Activated T-cell treated with anti-CD3 and anti-CD28 coated beads, Interleukin-2, amount 50 U/mL, for 72 hours (primary cell): ENCODE data around the gene SMPD4. TPM values are rescaled to one million over a fixed set of nuclear protein-coding genes. Genes with fewer than 3 reads are reported as not detected.
"Not testable (repeated sequence)": the region's sequence is repeated elsewhere in the genome, so short reads cannot be mapped to it uniquely, and the experiment has no call there.

ENCODE experiments used
- ATAC-seq, 2 donors: fragments of 150-1000 bp; cut with Tn5 transposase; replicated peaks in 1 of 2; 2 replicates each; pipeline ENCODE4 v1.10.0; 2021; ENCODE audit warnings: moderate library complexity in 2 of 2, mild to moderate bottlenecking in 1 of 2
- DNase-seq, 2 donors: peaks; one replicate each; pipeline ENCODE4 v3.0.0; 2021 to 2022; ENCODE audit warnings: mixed read lengths in 1 of 2
- H3K27ac Mint-ChIP-seq: one replicate; pipeline ENCODE4 v1.8.0; 2022; ENCODE audit warnings: mild to moderate bottlenecking, moderate library complexity, mixed read lengths
- H3K27me3 Mint-ChIP-seq: one replicate; pipeline ENCODE4 v1.8.0; 2022; ENCODE audit warnings: low read depth, mixed read lengths
- H3K36me3 Mint-ChIP-seq, 2 donors: one replicate each; pipeline ENCODE4 v1.8.0; 2022; ENCODE audit warnings: mixed read lengths in 2 of 2, mild to moderate bottlenecking in 1 of 2; ENCODE audit not compliant: insufficient read depth in 2 of 2
- H3K4me1 Mint-ChIP-seq: one replicate; pipeline ENCODE4 v1.8.0; 2022; ENCODE audit warnings: low read depth, mixed read lengths
- H3K4me3 Mint-ChIP-seq, 2 donors: one replicate each; pipeline ENCODE4 v1.8.0; 2022; ENCODE audit warnings: mild to moderate bottlenecking in 2 of 2, mixed read lengths in 2 of 2, moderate library complexity in 2 of 2
- H3K9me3 Mint-ChIP-seq, 2 donors: one replicate each; pipeline ENCODE4 v1.8.0; 2022; ENCODE audit warnings: mixed read lengths in 2 of 2
- total RNA-seq, 2 donors: library from RNA; stranded (reverse); gene quantifications; one replicate each; pipeline ENCODE4 v1.2.3, GENCODE V29; 2022

Gene SMPD4
- total RNA-seq, 2 donors from 2014 or later, result 68.1 to 78.8 TPM

- Mint-ChIP-seq H3K36me3 (peaks cover 4 to 7% of the 10 kb centered on the region in 2 donors), H3K27ac (no peak overlapping the region)
- DNase-seq, result no peak
Observed at GRCh38 chr2:130160131-130160530, 21.3 kb downstream of the SMPD4 start.

GRCh38 chr2:130159376-130159775, 22.0 kb downstream of the SMPD4 start:
- DNase-seq, H3K27ac Mint-ChIP-seq, H3K4me3 Mint-ChIP-seq, H3K27me3 Mint-ChIP-seq, H3K9me3 Mint-ChIP-seq, ATAC-seq, H3K36me3 Mint-ChIP-seq, H3K4me1 Mint-ChIP-seq: not testable (repeated sequence)

More at GRCh38 chr2:130160131-130160530, 21.3 kb downstream of the SMPD4 start:
- H3K27me3 Mint-ChIP-seq, result no peaks in the 10 kb centered on the region
- H3K4me3 Mint-ChIP-seq, result no peak overlapping the region
- no peaks in the 10 kb centered on the region for H3K4me1 Mint-ChIP-seq
- H3K9me3 Mint-ChIP-seq, result no peaks in the 10 kb centered on the region
- no peak for ATAC-seq

DNA sequence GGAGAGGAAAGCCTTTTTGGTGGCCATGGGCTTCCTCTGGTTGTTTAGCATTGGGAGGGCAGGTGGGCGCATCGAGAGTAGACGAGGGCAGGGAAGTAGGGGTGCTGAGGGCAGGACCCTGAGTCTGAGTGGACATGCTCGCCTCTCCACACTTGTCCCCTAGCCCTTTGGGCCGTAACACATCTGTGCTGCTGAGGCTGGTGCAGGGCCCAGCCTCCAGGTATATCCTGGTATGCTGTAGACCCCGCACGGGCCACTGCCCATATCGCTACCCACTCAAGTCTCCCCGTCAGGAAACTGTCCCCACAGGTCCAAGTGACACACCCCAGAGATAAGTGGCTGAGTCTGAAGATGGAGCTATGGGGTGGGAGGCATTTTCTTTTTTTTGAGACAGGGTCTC, 22.8 kb downstream of the SMPD4 start:
- Mint-ChIP-seq H3K4me3 (no peak overlapping the region), H3K36me3 (peaks cover 2 to 3% of the 10 kb centered on the region in 2 donors), H3K4me1 (no peaks in the 10 kb centered on the region), H3K27ac (no peak overlapping the region), H3K9me3 (no peaks in the 10 kb centered on the region), H3K27me3 (no peaks in the 10 kb centered on the region)
- no peak for DNase-seq
- no peak for ATAC-seq

- not testable (repeated sequence) for H3K36me3 Mint-ChIP-seq, H3K4me1 Mint-ChIP-seq, H3K27me3 Mint-ChIP-seq, H3K4me3 Mint-ChIP-seq, H3K9me3 Mint-ChIP-seq
- ATAC-seq (peak in 1 of 2 donors; percentile 61), DNase-seq (peak in 1 of 2 donors; percentile 14)
- H3K27ac Mint-ChIP-seq, result peak overlapping the region; percentile 42
Observed at GRCh38 chr2:130157825-130158514, 23.4 kb downstream of the SMPD4 start.

DNA sequence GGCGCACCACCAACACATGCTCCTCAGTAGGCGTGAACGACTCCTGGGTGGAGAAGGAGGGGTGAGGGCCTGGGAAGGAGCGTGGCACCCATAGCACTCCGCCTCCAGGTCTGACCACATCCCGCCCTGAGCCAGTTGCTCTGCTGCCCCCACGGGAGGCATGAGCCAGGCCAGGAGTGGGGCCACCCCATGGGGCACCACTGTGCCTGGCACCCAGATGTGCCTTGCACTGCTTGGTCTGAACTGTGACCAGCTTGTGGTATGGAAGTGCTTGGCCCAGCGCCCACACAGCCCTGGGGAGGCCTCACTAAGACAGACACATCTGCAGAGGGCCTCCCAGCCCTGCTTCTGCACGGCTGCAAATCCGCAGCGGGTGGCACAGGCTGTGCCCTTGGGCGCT, 24.0 kb downstream of the SMPD4 start:
- DNase-seq, H3K36me3 Mint-ChIP-seq, H3K27ac Mint-ChIP-seq, H3K4me3 Mint-ChIP-seq, H3K27me3 Mint-ChIP-seq, ATAC-seq, H3K9me3 Mint-ChIP-seq, H3K4me1 Mint-ChIP-seq: not testable (repeated sequence)

DNA sequence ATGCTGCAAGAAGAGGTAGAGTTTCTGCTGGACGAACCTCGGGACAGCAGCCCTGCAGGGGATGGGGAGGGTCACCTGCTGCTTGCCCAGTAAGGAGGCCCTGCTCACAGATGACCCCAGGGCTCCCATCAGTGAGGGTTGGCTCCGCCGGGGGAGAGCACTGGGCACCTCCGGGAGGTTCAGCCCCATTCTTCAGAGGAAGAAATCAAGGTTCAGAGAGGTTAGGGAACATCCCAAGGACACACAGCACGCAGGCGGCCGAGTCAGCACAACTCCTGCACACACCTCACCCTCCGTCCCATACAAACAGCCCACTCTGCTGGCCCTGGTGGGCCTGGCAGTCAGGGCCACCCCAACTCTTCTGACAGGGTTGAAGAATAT, 24.8 kb downstream of the SMPD4 start:
- H3K36me3 Mint-ChIP-seq, result peaks cover 0 to 1% of the 10 kb centered on the region in 2 donors
- no peak for ATAC-seq
- no peak overlapping the region for H3K27ac Mint-ChIP-seq

DNA sequence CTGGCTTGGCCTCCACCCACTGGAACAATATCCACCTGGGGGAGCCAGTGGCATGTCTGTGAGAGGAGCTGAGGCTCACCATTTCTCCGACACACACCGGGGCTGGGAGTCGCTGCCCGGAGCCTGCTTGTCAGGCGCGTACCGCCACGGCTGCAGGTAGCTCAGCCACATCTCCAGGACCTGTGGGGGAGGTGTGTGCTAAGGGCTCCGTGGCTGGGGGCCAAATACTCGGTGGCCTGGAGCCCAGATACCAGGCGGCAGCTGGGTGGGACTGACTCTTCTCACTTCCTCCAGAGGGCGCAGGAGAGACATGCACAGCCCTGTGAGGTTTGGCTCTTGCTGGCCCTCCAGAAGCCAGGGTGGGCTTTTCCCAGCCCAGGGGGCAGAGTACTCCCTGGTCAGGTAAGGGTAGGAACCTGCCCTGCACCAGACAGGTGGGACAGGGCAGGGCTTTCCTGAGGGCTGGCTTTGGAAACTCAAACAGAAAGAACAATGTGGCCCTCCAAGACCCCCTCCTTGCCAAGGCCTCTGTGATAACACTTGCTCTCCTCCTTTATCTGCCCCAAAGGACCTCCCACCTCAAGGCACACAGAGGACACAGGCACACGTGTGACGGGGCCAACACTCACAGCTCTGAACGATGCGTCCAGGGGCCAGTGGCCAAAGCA, 25.3 kb downstream of the SMPD4 start:
- DNase-seq, result peak; percentile 15 to 17
- H3K27ac Mint-ChIP-seq, H3K36me3 Mint-ChIP-seq, H3K9me3 Mint-ChIP-seq, H3K4me3 Mint-ChIP-seq, H3K27me3 Mint-ChIP-seq, H3K4me1 Mint-ChIP-seq: not testable (repeated sequence)
- peak in 1 of 2 donors; percentile 23 for ATAC-seq

More for the DNA sequence above, 24.8 kb downstream of the SMPD4 start:
- no peak for DNase-seq
- H3K27me3 Mint-ChIP-seq, result no peaks in the 10 kb centered on the region
- no peak overlapping the region for H3K4me3 Mint-ChIP-seq
- no peaks in the 10 kb centered on the region for H3K9me3 Mint-ChIP-seq
- no peaks in the 10 kb centered on the region for H3K4me1 Mint-ChIP-seq

GRCh38 chr2:130154773-130155765, 26.3 kb downstream of the SMPD4 start:
- no peak for DNase-seq
- H3K27me3 Mint-ChIP-seq, result no peaks in the 10 kb centered on the region
- no peaks in the 10 kb centered on the region for H3K9me3 Mint-ChIP-seq
- peaks cover 0 to 1% of the 10 kb centered on the region in 2 donors for H3K36me3 Mint-ChIP-seq
- H3K4me1 Mint-ChIP-seq, result no peaks in the 10 kb centered on the region
- H3K27ac Mint-ChIP-seq, result no peak overlapping the region
- H3K4me3 Mint-ChIP-seq, result no peak overlapping the region
- no peak for ATAC-seq

GRCh38 chr2:130154423-130154770, 27.0 kb downstream of the SMPD4 start:
- not testable (repeated sequence) for H3K4me1 Mint-ChIP-seq, H3K36me3 Mint-ChIP-seq, H3K27ac Mint-ChIP-seq, H3K27me3 Mint-ChIP-seq, H3K9me3 Mint-ChIP-seq, ATAC-seq, H3K4me3 Mint-ChIP-seq, DNase-seq

DNA sequence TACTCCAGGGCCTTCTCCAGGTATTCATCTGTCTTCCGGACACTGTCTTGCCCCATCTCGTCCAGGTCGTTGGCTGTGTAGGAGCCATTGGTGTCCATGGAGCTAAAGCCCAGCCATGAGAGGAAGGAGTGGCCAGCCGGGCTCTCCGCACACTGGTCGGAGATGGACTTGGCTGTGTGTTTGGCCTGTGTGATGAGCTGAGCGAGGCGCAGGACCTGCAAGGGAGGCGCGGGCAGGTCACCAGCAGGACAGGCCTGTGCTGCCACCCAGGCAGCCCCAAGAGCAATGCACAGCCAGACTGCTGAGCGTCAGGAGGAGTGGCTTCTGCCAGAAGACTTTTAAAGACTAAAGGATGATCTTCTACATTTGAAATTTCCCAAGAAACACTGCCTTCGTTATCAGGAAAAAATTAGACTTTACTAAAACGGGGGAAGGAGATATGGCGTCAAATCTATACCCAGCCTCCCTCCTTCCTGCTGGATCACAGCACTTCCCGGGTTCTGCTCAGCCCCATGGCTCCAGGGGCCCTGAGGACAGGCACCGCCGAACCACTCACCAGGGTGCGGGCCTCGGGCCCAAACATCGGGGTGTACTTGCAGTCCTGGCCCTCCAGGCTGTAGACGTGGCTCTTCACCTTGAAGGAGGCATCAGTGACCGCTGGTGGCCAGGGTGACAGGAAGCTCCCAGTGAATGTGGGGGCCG, 27.5 kb downstream of the SMPD4 start:
- ATAC-seq, DNase-seq, H3K4me1 Mint-ChIP-seq, H3K9me3 Mint-ChIP-seq, H3K4me3 Mint-ChIP-seq, H3K27me3 Mint-ChIP-seq, H3K27ac Mint-ChIP-seq, H3K36me3 Mint-ChIP-seq: not testable (repeated sequence)

DNA sequence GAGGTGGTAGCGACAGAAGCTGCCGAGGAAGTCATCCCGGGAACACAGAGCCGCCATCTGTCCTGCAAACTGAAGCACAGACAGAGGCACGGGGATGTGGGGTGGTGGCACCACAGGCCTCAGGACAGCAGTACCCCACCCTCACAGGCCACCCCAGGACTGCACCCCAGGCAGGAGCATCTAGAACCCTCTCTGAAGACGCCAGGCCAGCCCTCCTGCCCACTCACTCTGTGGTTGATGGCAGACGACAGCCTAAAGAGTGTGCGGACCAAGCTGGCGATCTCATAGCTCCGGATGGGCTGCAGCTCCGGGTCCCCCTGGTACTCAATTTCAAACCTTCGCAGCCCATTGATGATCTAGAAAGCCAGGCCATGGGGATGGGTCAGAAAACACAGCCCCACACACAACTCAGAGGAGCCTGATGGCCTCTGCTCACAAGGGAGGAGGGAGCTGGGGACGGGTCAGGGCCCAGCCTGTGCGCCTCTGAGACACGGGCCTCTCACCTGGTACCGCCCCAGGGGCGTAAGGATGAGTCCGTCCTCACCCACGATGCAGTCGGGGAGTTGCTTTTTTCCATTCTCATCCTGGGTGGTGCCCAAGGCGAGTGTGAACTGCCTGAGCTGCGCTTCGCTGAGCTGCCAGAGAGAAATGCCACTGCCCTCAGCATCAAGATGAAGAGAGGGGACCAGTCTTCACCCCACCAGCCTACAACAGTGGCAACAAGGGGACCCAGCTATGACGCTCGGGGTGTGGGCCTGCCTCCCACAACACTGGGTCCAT, 28.4 kb downstream of the SMPD4 start:
- ATAC-seq, result no peak
- H3K4me3 Mint-ChIP-seq, result no peak overlapping the region
- H3K4me1 Mint-ChIP-seq, result no peaks in the 10 kb centered on the region
- H3K9me3 Mint-ChIP-seq, result no peaks in the 10 kb centered on the region
- peaks cover 0 to 1% of the 10 kb centered on the region in 2 donors for H3K36me3 Mint-ChIP-seq
- no peaks in the 10 kb centered on the region for H3K27me3 Mint-ChIP-seq
- H3K27ac Mint-ChIP-seq, result no peak overlapping the region
- no peak for DNase-seq

- not testable (repeated sequence) for H3K27me3 Mint-ChIP-seq, H3K4me1 Mint-ChIP-seq, H3K4me3 Mint-ChIP-seq, H3K9me3 Mint-ChIP-seq, H3K36me3 Mint-ChIP-seq, H3K27ac Mint-ChIP-seq, ATAC-seq, DNase-seq
Observed at GRCh38 chr2:130152136-130152815, 29.1 kb downstream of the SMPD4 start.
